Breast epithelium (tissue), 3 donors: ENCODE results near the gene SETD6.

Source experiments
- POLR2AphosphoS5 ChIP-seq, 3 donors: sonication (generic); formaldehyde crosslinking; IDR thresholded peaks; one replicate each; pipeline ENCODE4 v1.6.1; 2017; ENCODE audit warnings: antibody characterized with exemption in 3 of 3
- TF ChIP-seq, protein P1 (sequence below), 3 donors: fragments of 450-650 bp; IDR thresholded peaks; one replicate each; pipeline ENCODE4 v1.5.1; 2016 to 2017; ENCODE audit warnings: antibody characterized with exemption in 3 of 3, mild to moderate bottlenecking in 3 of 3, moderate library complexity in 3 of 3

- TF ChIP-seq, protein P1, sequence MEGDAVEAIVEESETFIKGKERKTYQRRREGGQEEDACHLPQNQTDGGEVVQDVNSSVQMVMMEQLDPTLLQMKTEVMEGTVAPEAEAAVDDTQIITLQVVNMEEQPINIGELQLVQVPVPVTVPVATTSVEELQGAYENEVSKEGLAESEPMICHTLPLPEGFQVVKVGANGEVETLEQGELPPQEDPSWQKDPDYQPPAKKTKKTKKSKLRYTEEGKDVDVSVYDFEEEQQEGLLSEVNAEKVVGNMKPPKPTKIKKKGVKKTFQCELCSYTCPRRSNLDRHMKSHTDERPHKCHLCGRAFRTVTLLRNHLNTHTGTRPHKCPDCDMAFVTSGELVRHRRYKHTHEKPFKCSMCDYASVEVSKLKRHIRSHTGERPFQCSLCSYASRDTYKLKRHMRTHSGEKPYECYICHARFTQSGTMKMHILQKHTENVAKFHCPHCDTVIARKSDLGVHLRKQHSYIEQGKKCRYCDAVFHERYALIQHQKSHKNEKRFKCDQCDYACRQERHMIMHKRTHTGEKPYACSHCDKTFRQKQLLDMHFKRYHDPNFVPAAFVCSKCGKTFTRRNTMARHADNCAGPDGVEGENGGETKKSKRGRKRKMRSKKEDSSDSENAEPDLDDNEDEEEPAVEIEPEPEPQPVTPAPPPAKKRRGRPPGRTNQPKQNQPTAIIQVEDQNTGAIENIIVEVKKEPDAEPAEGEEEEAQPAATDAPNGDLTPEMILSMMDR (IDR thresholded peaks at IDR 0.05): no peak
- no peak for TF ChIP-seq POLR2AphosphoS5 (IDR thresholded peaks at IDR 0.05)
These were observed 17.8 kb upstream of the SETD6 start for GRCh38 chr16:58497468-58497867.
